HG03571 (cell line): ENCODE measurements around the gene TFF2.

Experiments used
- ATAC-seq: cut with Tn5 transposase; IDR thresholded peaks from one replicate; pipeline ENCODE4 v1.9.1; 2021; ENCODE audit not compliant: unreplicated experiment

Gene TFF2

GRCh38 chr21:42346866-42347600, 3.8 kb downstream of the TFF2 start:
- no peak for ATAC-seq

GRCh38 chr21:42346441-42346840, 4.4 kb downstream of the TFF2 start:
- ATAC-seq, result no peak

DNA sequence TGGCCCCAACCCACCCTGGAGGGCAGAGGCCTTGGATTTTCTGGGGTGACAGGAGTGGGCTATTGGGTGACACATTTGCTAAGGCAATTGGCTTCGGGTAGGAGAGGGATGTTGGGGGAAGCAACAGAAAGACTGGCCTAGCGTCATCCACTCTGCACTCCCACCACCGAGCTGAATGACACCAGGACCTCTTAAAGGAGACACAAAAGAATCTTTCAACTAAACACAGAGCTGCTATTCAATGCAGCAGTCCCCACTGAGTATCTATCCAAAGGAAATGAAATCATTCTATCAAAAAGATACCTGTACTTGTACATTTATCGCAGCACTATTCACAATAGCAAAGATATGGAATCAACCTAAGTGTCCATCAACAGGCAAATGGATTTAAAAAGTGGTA, 6.2 kb downstream of the TFF2 start:
- no peak for ATAC-seq

DNA sequence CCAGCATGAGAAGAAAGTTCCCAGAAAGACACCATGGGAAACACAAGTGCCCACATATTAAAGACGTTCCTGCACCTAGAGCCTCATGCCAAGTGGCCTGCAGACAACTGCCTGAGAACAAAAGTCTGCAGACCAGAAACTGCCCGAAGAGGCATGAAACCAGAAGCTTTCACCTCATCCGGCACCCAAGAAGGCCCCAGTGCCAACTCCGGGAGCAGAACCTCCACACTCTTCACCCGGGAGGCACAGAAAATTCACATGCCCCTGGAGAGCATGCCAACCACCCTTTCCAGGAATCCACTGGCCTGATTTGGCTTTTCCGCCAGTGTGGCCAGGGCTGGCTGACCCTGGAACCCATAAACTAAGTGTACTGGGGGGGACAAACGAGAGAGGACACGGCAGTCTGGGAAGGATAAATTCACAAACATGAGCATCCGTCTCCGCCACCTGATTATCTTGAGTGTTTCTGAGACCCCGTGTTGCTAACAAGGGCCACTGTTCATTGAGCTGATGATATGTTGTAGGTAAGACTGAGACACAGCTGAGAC, 6.8 kb downstream of the TFF2 start:
- no peak for ATAC-seq

- ATAC-seq, result no peak
Observed at GRCh38 chr21:42343556-42343955, 7.2 kb downstream of the TFF2 start.

DNA sequence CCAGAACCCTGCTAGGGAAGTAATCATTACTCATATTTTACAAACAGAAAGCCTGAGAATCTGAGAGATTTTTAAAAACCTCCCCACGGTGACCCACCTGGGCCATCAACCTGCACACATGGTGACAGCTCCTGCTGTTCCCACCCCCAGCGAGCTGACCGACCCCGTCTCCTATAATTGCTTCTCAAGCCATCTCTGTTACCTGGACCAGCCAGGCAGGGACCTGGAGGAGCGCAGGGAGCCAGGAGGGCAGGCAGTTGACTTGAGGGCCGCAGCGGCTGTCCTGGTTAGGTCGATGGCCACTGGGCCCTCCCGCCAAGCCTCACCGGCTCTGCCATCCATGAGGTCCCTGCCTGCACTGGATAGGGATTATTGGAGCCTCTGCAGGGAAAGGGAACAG, 7.7 kb downstream of the TFF2 start:
- no peak for ATAC-seq

DNA sequence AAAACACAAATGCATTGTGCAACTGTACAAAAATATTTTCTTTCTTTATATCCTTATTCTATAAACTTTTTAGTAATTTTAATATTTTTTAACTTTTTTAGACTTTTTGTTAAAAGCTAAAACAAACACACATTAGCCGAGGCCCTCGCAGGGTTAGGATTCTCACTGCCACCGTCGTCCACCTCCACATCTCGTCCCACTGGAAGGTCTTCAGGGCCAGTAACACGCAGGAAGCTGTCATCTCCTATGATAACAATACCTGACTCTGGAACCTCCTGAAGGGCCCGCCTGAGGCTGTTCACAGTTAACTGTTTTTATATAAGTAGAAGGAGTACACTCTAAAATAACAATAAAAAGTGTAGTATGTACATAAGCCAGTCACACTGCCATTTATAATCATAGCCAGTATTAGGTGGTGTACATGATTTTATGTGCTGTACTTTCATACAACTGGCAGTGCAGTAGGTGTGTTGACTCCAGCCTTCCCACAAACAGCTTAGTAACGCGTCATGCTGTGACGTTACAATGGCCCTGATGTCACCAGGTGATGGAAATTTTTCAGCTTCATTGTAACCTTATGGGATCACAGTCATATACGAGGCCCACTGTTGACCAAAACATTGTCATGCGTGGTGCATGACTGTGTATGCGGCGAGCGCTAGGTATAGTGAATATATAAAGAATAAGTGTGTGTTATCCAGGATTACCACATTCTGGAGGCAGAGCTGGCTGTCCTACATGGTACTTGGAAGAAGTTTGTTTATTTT, 8.8 kb downstream of the TFF2 start:
- ATAC-seq, result no peak

- ATAC-seq, result no peak
Observed at GRCh38 chr21:42340187-42341050, 10.4 kb downstream of the TFF2 start.

- ATAC-seq, result no peak
Observed at GRCh38 chr21:42338729-42339715, 11.8 kb downstream of the TFF2 start.

GRCh38 chr21:42337830-42338728, 12.7 kb downstream of the TFF2 start:
- no peak for ATAC-seq

DNA sequence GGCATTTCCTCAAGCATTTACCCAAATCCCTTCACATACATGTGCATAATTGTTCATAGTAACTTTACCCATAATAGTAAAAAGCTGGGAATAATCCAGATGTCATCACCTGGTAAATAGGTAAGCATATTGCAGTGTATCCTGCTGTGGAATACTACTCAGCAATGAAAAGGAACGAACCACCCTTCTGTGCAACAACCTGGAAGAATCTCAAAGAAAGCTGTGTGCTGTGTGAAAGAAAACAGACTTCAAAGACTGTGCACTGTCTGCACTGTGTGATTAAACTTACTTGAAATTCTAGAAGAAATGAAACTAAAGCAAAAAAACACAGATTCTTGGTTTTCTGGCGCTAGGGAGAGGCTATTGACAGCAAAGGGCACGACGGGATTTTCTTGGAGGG, 13.5 kb downstream of the TFF2 start:
- ATAC-seq, result no peak

DNA sequence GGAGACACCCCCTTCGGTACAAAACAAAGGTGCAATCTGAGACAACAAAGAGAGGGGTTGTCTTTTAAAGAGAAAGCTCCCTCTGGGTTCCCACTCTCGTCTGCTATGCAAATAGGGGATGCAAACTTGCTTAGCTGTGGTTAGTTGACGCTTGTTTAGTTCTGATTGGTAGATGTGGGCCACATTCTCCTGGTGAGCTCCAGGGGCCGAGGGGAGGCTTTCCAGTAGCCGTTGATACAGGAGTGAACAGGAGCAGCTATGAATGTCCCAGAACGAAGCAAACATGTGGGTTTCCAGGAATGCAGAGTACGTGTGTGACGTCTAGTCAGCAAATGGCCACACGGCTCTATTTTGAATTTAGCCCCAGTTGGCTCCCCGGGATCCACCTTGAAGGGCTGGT, 14.7 kb downstream of the TFF2 start:
- no peak for ATAC-seq

DNA sequence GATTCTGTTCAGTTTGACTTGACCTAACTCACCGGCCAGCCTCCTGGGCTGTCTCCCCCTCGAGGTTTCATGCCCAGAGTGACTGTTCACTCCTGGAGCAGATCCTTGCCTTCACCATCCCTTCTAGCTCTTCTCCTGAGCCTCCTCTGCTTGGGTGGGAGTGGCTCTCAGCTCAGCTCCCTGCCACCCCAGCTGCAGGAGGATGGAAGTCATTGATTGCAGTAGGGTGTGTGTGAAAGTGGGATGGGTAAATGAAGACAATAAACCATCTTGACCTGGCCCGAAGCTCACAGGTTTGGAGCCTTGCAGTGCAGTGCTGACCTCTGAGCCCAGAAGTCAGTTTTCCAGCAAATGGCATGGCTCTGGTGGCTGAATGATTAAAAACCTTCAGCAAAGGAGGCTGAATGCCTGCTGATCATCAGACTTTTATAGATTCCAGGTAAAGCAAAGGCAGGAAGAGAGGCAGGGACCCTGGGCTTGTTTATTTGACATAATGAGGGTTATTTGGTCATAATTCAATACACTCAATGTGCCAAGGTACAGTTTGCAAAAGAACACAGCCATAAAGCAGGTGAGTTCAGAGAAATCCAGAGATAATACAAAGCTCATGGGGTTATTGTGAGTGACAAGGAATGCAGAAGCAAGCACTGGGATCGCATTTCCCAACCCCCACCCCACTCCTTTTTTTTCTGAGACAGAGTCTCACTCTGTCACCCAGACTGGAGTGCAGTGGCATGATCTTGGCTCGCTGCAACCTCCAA, 18.1 kb downstream of the TFF2 start:
- no peak for ATAC-seq

- no peak for ATAC-seq
Observed at GRCh38 chr21:42331660-42332059, 19.1 kb downstream of the TFF2 start.

DNA sequence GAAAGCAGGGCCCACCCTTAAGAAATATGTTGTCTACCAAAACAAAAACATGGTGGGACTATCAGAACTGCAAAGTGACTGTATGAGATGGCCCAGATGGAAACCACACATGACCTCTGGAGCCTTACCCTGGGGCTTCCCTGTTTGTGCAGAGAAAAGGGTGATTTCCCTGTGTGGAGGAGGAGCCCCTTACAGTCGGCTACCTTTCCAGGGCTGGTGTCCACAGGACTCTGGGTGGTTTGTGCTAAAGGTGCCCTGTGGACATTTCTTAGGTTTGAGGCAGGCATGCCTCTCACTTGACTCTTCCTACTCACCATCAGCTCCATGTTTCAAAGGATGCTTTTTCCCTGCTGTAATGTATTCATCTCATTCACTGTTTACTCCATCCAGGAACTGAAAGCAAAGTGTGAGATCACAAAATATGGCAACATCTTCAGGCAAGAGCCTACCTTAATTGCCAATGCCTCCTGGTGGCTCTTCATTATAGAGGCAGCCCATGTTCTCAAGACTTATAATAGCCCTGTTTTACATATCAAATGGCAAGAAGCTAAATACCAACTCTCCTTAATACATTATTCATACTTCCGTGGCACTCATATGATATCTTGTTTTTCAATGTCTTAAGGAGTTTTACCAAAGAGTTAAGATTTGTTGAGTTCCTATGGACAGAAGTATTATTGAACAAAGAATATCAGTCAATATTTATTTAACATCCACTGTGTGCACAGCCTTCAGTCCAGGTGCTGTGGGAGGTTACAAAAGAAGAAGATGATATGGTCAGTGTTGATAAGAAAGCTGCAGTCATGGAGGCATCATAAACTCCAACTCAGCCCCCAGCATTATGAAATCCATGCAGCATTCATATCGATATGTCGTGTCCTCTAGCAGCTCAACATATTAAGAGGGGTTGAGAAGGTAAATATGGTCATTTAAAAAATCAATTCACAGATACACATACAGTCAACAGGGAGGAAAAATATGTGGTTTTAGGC, 20.1 kb downstream of the TFF2 start:
- no peak for ATAC-seq

DNA sequence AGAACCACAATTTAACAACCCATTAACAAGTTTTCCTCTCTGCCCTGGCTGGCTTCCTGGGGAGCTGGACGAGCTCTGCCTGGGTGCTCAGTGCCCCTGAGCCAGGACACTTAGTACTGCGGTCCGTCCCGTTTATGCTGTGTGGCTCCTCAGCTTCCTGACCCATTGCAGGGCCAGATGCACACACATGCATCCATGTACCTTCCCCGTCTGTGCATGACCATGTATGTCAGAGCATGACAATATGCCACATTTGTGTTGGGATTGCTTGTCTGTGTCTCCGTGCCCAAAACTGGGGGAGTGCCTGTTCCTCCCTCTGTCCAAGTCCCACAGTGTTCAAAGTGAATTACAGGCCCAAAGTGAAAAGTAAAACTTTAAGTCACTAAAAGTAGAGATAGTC, 25.9 kb downstream of the TFF2 start:
- ATAC-seq, result no peak

DNA sequence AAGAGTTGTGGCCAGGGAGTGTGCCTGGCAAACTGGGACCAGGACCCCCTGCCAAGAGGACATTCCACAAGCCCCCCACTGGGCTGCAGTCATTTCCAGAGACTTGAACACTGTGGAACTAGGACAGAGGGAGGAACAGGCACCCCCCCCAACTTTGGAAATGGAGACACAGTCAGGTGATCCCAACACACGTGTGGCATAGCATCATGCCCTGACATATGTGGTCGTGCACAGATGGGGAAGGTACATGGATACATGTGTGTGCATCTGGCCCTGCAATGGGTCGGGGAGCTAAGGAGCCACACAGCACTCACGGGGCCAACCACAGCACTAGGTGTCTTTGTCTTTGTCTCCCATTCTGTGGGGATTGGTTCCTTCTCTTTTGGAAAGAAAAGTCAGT, 28.9 kb downstream of the TFF2 start:
- no peak for ATAC-seq
